Neural crest cell (in vitro differentiated cells): ENCODE results near the gene PPP1R16B. TPM values are rescaled to one million over a fixed set of nuclear protein-coding genes. Genes with fewer than 3 reads are reported as not detected.
"Not testable (repeated sequence)": the region's sequence is repeated elsewhere in the genome, so short reads cannot be mapped to it uniquely, and the experiment has no call there.

ENCODE experiments used
- DNase-seq: peaks from one replicate; pipeline ENCODE4 v3.0.0; 2021; ENCODE audit warnings: low read depth, mixed read lengths, low spot score
- H3K27ac Mint-ChIP-seq: one replicate; pipeline ENCODE4 v1.8.0; 2021; ENCODE audit warnings: mild to moderate bottlenecking, mixed read lengths; ENCODE audit not compliant: unreplicated experiment
- H3K27me3 Mint-ChIP-seq: 2 replicates; pipeline ENCODE4 v1.8.0; 2021; ENCODE audit warnings: low read depth, mild to moderate bottlenecking, mixed read lengths
- H3K36me3 Mint-ChIP-seq: 2 replicates; pipeline ENCODE4 v1.8.0; 2021; ENCODE audit warnings: low read depth, mild to moderate bottlenecking, mixed read lengths
- H3K4me1 Mint-ChIP-seq: 2 replicates; pipeline ENCODE4 v1.8.0; 2021; ENCODE audit warnings: mixed read lengths
- H3K4me3 Mint-ChIP-seq: one replicate; pipeline ENCODE4 v1.8.0; 2021; ENCODE audit warnings: mild to moderate bottlenecking, mixed read lengths
- H3K9me3 Mint-ChIP-seq: 2 replicates; pipeline ENCODE4 v1.8.0; 2021; ENCODE audit warnings: mixed read lengths
- CTCF ChIP-seq: fragments of 200-600 bp; sonication (generic); conservative IDR thresholded peaks from 2 replicates; pipeline ENCODE4 v1.5.0; 2021; ENCODE audit warnings: antibody characterized with exemption, mild to moderate bottlenecking
- total RNA-seq: library from RNA; stranded (reverse); gene quantifications from 2 replicates; pipeline ENCODE4 v1.2.1, GENCODE V29; 2021

PPP1R16B gene
- total RNA-seq, 1 donor from 2014 or later, result 0.30 TPM

- H3K4me1 Mint-ChIP-seq, result no peaks in the 10 kb centered on the region
- H3K27me3 Mint-ChIP-seq, result peaks cover 16% of the 10 kb centered on the region
- no peaks in the 10 kb centered on the region for H3K36me3 Mint-ChIP-seq
- no peak for TF ChIP-seq CTCF
- no peak overlapping the region for H3K4me3 Mint-ChIP-seq
- no peak for DNase-seq
- no peaks in the 10 kb centered on the region for H3K9me3 Mint-ChIP-seq
- H3K27ac Mint-ChIP-seq, result no peak overlapping the region
Measured at GRCh38 chr20:38856570-38856969, 51.1 kb downstream of the PPP1R16B start.

- H3K36me3 Mint-ChIP-seq, result no peaks in the 10 kb centered on the region
Measured at GRCh38 chr20:38857703-38858102, 52.2 kb downstream of the PPP1R16B start.

GRCh38 chr20:38859070-38859690 is 53.7 kb downstream of the PPP1R16B start:
- Mint-ChIP-seq H3K27ac (no peak overlapping the region), H3K36me3 (no peaks in the 10 kb centered on the region), H3K4me1 (no peaks in the 10 kb centered on the region), H3K4me3 (no peak overlapping the region), H3K27me3 (peaks cover 16% of the 10 kb centered on the region), H3K9me3 (no peaks in the 10 kb centered on the region)
- no peak for TF ChIP-seq CTCF
- no peak for DNase-seq

More at GRCh38 chr20:38857703-38858102, 52.2 kb downstream of the PPP1R16B start:
- no peak for DNase-seq
- H3K27ac Mint-ChIP-seq, result no peak overlapping the region
- H3K27me3 Mint-ChIP-seq, result peaks cover 16% of the 10 kb centered on the region
- H3K9me3 Mint-ChIP-seq, result no peaks in the 10 kb centered on the region
- H3K4me3 Mint-ChIP-seq, result no peak overlapping the region
- no peak for TF ChIP-seq CTCF
- no peaks in the 10 kb centered on the region for H3K4me1 Mint-ChIP-seq

- H3K4me1 Mint-ChIP-seq, H3K27ac Mint-ChIP-seq, H3K4me3 Mint-ChIP-seq, H3K9me3 Mint-ChIP-seq, DNase-seq, H3K36me3 Mint-ChIP-seq: not testable (repeated sequence)
- peaks cover 16% of the 10 kb centered on the region for H3K27me3 Mint-ChIP-seq
Measured at GRCh38 chr20:38859857-38860256, 54.4 kb downstream of the PPP1R16B start.

GRCh38 chr20:38861071-38861401 is 55.5 kb downstream of the PPP1R16B start:
- no peak overlapping the region for H3K27ac Mint-ChIP-seq
- H3K9me3 Mint-ChIP-seq, result no peaks in the 10 kb centered on the region
- no peaks in the 10 kb centered on the region for H3K4me1 Mint-ChIP-seq
- TF ChIP-seq CTCF, result no peak
- H3K36me3 Mint-ChIP-seq, result no peaks in the 10 kb centered on the region
- DNase-seq, result no peak
- H3K4me3 Mint-ChIP-seq, result no peak overlapping the region
- H3K27me3 Mint-ChIP-seq, result peaks cover 14% of the 10 kb centered on the region

- TF ChIP-seq CTCF, result no peak
- no peak overlapping the region for H3K4me3 Mint-ChIP-seq
- no peak for DNase-seq
Measured at GRCh38 chr20:38862226-38862625, 56.7 kb downstream of the PPP1R16B start.

More at GRCh38 chr20:38862226-38862625, 56.7 kb downstream of the PPP1R16B start:
- no peak overlapping the region for H3K27ac Mint-ChIP-seq
- H3K36me3 Mint-ChIP-seq, result no peaks in the 10 kb centered on the region
- H3K4me1 Mint-ChIP-seq, result no peaks in the 10 kb centered on the region
- no peaks in the 10 kb centered on the region for H3K9me3 Mint-ChIP-seq
- peaks cover 10% of the 10 kb centered on the region for H3K27me3 Mint-ChIP-seq
